Activated CD4-positive, alpha-beta T cell treated with anti-CD3 and anti-CD28 coated beads, Interleukin-2, amount 50 U/mL, for 24 hours (primary cell): ENCODE data around the gene GET4.
"Not testable (repeated sequence)": the region's sequence is repeated elsewhere in the genome, so short reads cannot be mapped to it uniquely, and the experiment has no call there.

Experiments
- DNase-seq, 2 donors: peaks; one replicate each; pipeline ENCODE4 v3.0.0-alpha.2; 2020; ENCODE audit warnings: low read depth in 1 of 2, low spot score in 1 of 2

Gene GET4

DNA sequence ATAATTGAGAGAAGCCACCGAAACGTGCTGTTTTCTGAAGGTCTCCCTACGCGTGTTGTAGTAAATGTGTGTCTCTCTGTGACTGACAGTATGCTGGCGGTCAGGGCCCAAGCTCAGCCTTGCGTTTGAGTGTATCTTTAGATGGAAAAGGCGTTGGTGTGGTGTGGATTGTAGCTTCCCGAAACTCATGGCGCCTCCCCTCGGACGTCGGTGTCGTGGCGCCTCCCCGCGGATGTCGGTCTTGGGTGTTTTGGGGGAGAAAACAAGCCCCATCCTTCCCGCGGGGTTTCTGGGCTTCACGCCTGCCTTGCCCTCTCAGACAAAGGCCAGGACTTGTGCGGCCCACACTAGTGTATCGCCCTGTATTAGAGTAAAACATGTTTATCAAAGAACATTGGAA is 31.3 kb upstream of the GET4 start:
- no peak for DNase-seq

DNA sequence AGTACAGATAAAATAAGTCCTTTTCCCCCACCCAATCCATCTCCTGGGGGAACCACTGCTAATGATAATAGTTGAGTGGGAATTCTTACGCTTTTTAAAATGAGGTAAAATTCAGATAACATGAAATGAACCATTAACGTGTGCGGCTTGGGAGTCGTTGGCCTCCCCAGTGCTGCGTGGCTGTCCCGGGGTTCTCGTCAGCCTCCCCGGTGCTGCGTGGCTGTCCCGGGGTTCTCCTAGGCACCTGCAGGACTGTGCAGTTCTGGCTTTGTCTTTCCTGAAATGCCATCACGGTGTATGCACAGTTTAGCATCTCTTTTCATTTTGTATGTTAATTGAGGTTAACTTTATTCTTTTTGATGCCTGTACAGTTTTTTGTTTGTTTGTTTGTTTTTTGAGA is 30.6 kb upstream of the GET4 start:
- no peak for DNase-seq

DNA sequence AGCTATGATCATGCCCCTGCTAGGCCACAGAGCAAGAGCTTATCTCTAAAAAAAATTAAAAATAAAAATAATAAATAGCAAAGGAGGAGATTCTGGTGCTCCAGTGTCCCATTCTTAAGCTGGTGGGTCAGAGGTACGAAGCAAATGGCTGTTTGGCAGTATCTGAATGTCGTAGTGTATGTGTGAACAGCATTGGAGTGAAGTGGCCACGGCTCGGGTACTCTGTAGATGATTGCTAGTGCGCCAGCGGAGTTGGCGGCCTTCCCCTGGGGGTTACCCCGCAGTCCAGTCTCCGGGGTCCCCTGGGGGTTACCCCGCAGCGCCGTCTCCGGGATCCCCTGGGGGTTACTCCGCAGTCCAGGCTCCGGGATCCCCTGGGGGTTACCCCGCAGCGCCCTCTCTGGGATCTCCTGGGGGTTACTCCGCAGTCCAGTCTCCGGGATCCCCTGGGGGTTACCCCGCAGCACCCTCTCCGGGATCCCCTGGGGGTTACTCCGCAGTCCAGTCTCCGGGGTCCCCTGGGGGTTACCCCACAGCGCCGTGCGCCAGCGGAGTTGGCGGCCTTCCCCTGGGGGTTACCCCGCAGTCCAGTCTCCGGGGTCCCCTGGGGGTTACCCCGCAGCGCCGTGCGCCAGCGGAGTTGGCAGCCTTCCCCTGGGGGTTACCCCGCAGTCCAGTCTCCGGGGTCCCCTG is 29.2 kb upstream of the GET4 start:
- DNase-seq = not testable (repeated sequence)

DNA sequence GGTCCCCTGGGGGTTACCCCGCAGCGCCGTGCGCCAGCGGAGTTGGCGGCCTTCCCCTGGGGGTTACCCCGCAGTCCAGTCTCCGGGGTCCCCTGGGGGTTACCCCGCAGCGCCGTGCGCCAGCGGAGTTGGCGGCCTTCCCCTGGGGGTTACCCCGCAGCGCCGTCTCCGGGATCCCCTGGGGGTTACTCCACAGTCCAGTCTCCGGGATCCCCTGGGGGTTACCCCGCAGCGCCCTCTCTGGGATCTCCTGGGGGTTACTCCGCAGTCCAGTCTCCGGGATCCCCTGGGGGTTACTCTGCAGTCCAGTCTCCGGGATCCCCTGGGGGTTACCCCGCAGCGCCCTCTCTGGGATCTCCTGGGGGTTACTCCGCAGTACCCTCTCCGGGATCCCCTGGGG is 28.6 kb upstream of the GET4 start:
- not testable (repeated sequence) for DNase-seq

DNA sequence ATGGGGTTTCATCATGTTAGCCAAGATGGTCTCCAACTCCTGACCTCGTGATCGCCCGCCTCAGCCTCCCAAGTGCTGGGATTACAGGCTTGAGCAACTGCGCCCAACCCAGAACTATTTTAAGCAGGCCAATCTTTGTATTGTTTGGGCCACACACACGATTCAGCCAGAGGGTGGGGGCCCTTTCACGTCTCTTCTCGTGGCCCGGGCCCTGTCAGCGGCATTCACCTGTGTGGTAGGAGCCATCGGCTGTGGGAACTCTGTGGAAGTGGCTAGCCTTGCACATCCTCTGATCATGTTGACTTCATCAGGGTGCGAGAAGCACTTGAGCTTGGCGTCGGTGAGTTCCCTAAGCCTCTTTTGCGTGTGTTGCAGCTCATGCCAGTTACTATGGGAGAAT is 27.2 kb upstream of the GET4 start:
- no peak for DNase-seq

DNA sequence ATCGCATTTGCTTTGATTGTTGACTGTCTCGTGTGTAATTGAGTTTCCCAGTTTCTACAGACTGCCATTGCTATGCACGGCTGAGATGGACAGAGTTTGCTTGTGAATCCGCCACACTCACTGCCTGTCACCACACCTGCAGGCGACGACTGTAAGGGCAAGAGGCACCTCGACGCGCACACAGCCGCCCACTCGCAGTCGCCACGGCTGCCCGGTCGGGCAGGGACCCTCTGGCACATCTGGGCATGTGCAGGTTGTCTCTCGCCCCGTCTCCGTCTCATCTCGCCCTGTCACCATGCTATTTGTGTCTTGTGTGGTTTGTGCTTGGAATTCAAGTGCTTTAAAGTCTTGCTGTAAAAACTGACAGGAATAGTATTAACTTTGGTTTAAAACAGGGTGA is 26.6 kb upstream of the GET4 start:
- no peak for DNase-seq

DNA sequence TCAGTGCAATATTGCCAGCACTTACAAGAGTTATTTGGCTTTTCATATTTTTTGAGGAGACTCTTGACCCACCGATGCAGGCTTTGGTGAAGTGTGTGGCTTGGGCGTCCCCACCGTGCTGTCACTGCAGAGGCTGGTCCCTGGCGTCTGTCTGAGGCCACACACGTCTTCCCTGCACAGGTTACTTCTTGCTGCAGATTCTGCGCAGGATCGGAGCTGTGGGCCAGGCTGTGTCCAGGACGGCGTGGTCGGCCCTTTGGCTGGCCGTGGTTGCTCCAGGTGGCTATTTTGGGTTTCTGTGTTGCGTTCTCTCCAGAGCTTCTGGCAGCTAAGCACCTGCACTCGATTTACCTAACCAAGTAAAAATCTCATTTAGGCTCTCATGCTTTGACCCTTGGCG is 25.1 kb upstream of the GET4 start:
- no peak for DNase-seq

DNA sequence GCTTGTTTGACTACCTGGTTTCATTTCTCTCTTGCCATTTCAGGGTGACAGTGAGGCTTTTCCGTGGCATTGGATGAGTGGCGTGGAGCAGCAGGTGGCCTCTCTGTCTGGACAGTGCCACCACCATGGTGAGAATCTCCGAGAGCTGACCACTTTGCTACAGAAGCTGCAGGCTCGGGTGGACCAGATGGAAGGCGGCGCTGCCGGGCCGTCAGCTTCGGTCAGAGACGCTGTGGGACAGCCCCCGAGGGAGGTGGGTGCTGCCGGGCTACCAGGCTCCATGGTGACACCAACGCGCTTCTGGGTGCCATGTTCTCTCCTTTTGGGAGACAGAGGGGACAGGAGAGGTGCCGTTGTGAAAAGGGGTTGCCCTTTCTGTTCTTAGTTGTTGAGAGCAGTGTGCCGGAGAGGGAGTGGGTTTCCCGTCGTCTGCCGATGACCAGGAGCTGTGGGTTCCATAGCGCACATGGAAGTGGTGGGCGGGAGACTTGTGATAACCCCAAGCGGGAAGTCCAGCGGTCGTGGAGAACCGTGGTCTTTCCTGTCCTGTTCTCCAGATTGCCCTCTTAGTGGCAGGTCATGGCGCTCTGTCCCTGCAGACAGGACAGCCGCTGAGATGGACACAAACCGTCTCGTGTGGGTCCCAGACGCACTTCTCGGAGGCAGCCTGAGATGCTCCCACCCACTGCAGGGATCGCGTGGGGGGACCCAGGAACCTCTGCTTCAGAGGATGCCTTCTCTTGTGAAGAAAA is 22.8 kb upstream of the GET4 start:
- DNase-seq = no peak

DNA sequence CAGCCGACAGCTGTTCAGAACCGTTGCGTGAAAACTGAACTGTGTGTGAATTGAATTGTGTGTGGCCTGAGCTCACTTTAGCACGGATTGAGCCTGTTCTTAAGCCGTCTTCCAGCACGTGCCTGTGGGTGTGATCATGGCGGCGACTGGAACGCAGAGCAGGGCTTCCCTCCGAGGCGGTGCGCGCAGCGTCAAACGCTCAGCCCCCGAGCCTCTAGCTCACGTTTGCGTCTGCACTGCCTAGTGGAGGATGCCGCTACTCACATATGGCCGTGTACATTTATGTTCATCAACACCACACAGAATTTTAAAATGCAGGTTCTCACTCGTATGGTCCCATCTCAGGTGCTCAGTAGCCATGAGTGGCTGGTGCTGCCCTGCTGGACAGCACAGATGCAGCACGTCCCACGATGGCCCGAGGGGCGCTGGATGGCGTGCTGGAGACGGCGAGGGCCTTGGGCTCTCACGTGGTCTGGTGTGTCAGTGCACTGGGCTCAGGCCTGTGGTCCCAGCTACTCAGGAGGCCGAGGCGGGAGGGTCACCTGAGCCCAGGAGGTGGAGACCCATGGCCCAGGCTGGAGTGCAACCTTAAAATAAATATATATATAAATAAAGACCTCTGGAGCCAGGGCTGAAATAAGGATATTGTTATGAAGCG is 22.1 kb upstream of the GET4 start:
- DNase-seq = no peak

DNA sequence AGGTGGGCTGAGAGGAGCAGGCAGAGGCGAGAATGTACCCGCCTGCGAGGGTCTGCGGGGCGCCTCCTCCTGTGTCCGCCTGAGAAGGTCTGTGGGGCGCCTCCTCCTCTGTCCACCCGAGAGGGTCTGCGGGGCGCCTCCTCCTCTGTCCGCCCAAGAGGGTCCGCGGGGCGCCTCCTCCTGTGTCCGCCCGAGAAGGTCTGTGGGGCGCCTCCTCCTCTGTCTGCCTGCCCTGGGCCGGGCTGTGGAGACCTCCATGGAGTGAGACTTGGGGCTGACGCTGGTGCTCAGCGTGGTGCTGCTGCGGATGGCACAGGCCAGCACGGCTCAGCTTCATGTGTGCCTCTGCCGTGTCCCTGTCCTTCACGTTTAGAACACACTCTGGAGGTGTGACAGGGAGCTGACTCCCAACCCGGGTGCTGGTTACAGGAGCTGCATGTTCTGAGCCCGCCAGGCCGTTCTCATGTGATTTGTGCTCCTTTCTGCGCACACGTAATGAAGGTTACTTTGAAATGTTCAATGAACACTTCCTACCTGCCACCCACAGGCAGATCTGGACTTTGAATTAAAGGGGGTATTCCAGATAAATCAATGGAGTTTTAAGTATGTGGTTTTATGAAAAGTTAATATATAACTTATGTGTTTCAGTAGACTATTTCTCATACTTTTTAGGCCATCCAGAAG is 20.5 kb upstream of the GET4 start:
- DNase-seq = no peak

DNA sequence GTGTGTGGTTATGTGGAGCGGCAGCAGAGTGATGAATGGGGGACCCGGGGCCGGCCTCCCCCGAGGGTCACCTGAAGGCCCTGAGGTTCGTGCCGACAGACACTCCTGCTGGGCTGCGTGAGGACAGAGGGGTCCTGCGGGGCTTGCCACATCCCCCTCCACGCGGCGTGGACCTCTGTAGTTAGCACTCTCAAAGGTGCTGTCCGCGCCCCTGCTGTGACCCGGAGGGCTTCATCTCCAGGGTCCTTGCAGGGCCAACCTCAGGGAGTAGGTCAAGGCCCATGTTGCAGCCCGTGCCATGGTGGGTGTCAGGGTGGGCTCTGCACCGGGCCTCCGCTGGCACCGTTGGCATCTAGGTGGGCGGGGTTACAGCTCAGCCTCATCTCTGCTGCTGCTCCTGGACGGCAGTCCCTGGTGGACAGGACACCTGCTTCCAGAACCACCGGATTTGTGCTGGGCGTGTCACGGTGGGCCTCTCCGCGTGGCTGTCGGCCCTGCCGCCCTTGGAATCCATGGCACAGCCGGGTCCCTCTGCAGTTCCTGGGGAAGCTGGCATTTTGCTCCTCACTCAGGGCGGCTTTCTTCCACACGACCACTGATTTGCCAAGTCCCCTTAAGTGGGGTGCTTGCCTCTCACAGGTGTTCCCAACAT is 19.8 kb upstream of the GET4 start:
- no peak for DNase-seq

DNA sequence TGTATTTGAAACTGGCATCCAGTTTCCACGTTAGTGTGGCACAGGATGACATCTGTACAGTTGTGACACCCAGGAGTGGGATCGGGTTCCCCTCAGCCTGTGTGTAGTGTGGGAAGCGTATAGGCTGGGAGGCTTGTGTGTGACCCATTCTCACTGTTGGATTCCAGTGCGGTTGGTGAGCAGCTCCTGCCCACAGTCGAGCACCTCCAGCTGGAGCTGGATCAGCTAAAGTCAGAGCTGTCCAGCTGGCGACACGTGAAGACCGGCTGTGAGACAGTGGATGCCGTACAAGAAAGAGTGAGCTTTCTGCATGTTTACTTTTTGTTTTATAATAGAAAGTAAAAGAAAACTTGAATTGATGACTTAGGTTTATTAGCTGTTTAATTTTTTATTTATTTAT is 18.7 kb upstream of the GET4 start:
- no peak for DNase-seq

DNA sequence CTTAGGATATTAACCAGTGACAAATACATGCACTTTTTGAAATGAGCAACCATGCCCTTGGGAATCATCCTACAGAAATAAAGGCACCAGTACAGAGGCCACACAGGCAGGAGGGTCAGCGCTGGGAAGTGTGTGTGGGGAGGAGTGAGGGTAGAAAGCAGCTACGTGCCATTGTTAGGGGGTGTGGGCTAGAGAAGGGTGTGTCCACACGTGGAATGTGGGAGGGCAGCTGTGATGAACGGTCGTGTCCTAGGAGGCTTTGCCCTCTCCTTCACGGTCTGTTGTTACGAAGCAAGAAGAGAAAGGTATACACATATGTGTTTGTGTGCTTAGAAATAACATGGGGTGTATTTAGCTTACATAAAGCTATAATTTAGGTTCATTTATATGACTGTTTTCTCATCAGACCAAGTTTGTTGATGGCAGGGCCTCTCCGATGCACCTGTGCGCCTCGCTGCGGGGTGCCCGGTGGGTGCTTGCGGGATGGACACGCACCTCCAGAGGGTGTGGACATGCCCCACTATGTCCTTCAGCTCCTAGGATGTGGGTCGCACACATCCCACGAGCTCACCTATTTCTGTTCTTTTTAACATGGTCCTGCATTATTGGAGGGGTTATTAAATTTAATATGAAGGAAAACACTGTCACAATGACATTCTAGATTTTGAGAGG is 16.9 kb upstream of the GET4 start:
- no peak for DNase-seq

DNA sequence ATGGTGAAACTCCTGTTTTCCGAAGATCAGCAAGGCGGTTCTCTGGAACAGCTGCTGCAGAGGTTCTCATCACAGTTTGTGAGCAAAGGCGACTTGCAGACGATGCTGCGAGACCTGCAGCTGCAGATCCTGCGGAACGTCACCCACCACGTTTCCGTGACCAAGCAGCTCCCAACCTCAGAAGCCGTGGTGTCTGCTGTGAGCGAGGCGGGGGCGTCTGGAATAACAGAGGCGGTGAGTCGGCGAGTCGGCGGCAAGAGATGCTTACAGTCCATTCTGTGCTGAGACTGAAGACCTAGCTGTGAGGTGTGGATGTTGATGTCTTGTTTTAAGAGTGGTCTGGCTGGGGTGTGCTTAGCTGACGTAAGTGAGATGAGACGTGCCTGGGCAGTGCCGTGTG is 16.2 kb upstream of the GET4 start:
- no peak for DNase-seq

DNA sequence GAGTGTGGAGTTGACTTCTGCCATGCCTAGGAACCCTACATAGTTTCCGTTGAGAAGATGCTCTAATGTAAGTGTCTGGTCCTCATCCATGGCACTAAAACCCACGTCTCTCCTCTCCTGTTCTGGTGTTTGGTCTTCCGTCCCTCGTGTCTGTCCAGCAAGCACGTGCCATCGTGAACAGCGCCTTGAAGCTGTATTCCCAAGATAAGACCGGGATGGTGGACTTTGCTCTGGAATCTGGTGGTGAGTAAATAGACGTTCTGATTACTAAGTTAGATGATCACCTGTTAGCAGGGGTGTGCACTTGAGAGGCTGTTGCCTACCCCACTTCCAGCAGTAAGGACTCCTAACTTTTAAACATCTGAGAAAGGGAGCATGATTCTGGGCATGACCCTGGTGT is 15.1 kb upstream of the GET4 start:
- no peak for DNase-seq

DNA sequence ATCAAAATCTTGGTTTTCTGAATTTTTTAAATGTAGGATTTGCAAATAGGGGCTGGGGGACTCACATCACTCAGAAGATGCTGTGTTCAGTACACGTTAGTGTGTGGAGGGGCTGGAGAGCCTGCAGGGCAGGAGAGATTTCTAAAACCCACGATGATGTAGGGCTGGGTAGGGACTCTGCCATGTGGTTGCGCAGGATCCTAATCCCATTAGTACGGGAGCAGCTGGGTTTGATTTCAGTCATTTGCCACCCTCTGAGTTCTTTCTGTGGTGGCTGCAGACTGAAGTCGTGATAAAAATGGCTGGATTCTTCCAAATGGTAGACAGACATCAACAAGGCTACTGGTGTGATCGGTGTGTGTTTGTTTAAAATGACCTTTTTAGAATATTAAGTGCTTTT is 14.2 kb upstream of the GET4 start:
- DNase-seq = no peak

DNA sequence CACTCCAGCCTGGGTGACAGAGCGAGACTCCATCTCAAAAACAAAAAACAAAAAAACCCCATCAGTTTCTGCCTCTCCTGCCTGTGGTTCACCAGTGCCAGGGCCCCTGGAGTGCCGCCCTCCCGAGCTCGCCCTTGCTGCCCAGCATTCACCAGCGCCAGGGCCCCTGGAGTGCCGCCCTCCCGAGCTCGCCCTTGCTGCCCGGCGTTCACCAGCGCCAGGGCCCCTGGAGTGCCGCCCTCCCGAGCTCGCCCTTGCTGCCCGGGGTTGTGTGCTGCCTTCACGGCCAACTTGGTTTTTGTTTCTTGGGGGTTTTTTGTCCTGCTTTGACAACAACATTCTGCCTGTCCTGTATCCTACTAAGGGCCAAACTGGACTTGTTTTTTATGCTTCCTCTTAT is 13.2 kb upstream of the GET4 start:
- no peak for DNase-seq

DNA sequence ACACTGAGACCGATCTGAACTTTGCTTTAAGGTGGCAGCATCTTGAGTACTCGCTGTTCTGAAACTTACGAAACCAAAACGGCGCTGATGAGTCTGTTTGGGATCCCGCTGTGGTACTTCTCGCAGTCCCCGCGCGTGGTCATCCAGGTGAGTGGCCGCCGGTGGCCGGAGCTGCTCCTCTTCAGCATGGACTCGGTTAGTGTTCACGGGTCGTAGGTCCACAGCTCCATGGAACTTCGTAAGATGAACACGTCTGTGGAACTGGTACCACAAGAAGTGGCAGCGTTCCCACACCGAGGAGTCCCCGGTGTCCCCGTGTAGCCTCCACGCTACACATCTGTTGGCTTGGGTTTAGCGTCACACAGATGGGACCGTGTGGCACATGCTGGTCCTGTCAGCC is 10.4 kb upstream of the GET4 start:
- no peak for DNase-seq

DNA sequence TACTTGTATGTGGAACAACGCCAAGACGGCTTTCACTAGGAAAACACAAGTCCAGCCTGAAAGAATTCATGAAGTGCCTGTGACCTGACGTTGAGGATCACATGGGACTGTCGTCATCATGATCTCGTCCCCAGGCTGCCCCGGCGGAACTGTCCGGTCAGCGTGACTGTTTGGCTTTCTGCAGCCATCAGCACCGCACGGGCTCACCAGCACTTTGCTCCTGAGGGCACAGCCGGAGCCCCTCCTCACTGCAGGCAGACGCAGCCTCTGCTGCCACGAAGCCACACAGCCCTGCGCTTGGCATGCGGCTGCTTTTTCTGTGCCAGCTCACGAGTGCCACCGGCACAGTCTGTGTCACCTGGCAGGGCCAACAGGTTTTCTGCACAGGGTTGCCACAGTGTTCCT is 9.4 kb upstream of the GET4 start:
- DNase-seq = no peak

DNA sequence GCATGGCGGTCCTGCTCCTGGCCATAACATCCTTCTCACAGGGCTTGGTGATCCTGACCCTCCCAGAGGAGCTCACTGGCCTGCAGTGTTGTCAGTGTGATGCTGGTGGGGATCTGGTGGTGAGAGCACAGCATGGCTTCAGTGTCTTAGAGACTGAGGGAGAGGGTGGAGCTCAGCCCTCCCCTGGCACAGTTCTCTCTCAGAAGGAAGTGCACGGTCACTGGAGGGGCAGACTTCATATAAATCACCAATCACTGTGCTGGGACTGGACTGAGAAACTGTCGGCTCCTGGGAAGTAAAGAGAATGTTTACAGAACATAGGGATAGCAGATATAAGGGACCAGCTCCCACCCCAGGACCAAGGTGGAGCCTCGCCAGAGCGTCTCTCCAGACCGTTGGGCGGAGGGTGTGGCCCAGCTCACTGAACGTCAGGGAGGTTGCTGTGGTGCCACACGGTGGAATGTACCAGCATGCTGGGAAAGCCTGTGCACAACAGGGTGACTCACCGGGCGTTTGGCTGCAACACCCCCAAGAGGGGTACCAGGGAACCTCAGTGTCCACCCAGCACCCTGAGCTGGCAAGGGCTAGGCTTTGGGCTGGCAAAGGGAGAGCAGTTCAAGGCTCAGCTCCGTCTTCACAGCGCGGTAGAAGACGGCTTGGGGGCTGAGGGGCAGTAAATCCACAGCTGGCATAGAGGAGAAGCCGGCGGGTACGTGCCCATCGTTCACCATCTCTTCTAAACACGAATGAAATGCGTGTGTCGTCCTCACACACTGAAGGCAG is 8.8 kb upstream of the GET4 start:
- no peak for DNase-seq
